ENCODE results near the gene ZNF605. TPM values are rescaled to one million over a fixed set of nuclear protein-coding genes. Genes with fewer than 3 reads are reported as not detected.

ZNF605 gene
- total RNA-seq, 4 donors from 2014 or later = 3.2 to 10.1 (median 5.1) TPM

- peak overlapping the region in 3 of 4 donors; percentile 56 to 78 (median 61) for H3K4me3 ChIP-seq
These were observed 48.9 kb downstream of the ZNF605 start for GRCh38 chr12:132907216-132907615.

GRCh38 chr12:132904718-132905328 lies 51.3 kb downstream of the ZNF605 start:
- TF ChIP-seq CTCF (IDR thresholded peaks at IDR 0.05) (peak; percentile 30 to 79 (median 72)), POLR2A (IDR thresholded peaks at IDR 0.05) (no peak)
- intact Hi-C loops (cut with DNase I) = no loop called here
- DNase-seq = no peak

More at GRCh38 chr12:132907216-132907615, 48.9 kb downstream of the ZNF605 start:
- Histone ChIP-seq H3K36me3 (no peaks in the 10 kb centered on the region), H3K9me3 (peaks cover 0 to 57% (median 34%) of the 10 kb centered on the region in 3 donors), H3K4me1 (peaks cover 0 to 22% (median 6%) of the 10 kb centered on the region in 3 donors), H3K27ac (no peak overlapping the region), H3K27me3 (peaks cover 0 to 25% (median 0%) of the 10 kb centered on the region in 4 donors)
- DNase-seq = no peak
- intact Hi-C loops (cut with DNase I) = no loop called here
- TF ChIP-seq CTCF (IDR thresholded peaks at IDR 0.05) (no peak), POLR2A (IDR thresholded peaks at IDR 0.05) (no peak)
- 32 to 34% methylated on average over 16 of the region's 16 CpGs for WGBS, 2 donors

GRCh38 chr12:132899033-132899432 lies 57.1 kb downstream of the ZNF605 start:
- no peak for DNase-seq
- 77 to 83% methylated on average over 5 of the region's 5 CpGs for WGBS, 2 donors
- no peaks in the 10 kb centered on the region for H3K27me3 ChIP-seq
- peaks cover 0 to 38% (median 7%) of the 10 kb centered on the region in 3 donors for H3K9me3 ChIP-seq
- TF ChIP-seq CTCF (IDR thresholded peaks at IDR 0.05) = no peak
- TF ChIP-seq POLR2A (IDR thresholded peaks at IDR 0.05) = no peak
- intact Hi-C loops (cut with DNase I) = no loop called here
- no peaks in the 10 kb centered on the region for H3K4me1 ChIP-seq
- H3K36me3 ChIP-seq = no peaks in the 10 kb centered on the region
- no peak overlapping the region for H3K27ac ChIP-seq
- H3K4me3 ChIP-seq = no peak overlapping the region

More at GRCh38 chr12:132904718-132905328, 51.3 kb downstream of the ZNF605 start:
- WGBS, 2 donors = 22 to 37% methylated on average over 9 to 19 of the region's 30 CpGs
- H3K4me1 ChIP-seq = peaks cover 0 to 22% (median 6%) of the 10 kb centered on the region in 3 donors
- H3K27me3 ChIP-seq = peaks cover 0 to 25% (median 0%) of the 10 kb centered on the region in 4 donors
- peaks cover 0 to 44% (median 20%) of the 10 kb centered on the region in 3 donors for H3K9me3 ChIP-seq
- H3K36me3 ChIP-seq = no peaks in the 10 kb centered on the region
- H3K27ac ChIP-seq = no peak overlapping the region
- peak overlapping the region in 3 of 4 donors; percentile 9 to 46 (median 16) for H3K4me3 ChIP-seq

GRCh38 chr12:132888852-132889251 lies 67.3 kb downstream of the ZNF605 start:
- TF ChIP-seq POLR2A (IDR thresholded peaks at IDR 0.05) = no peak
- TF ChIP-seq CTCF (IDR thresholded peaks at IDR 0.05) = no peak
- WGBS, 2 donors = 70 to 86% methylated on average over 4 to 6 of the region's 6 CpGs

More at GRCh38 chr12:132888852-132889251, 67.3 kb downstream of the ZNF605 start:
- H3K36me3 ChIP-seq = peaks cover 0 to 19% (median 0%) of the 10 kb centered on the region in 3 donors
- intact Hi-C loops (cut with DNase I) = no loop called here
- H3K4me3 ChIP-seq = no peak overlapping the region
- no peaks in the 10 kb centered on the region for H3K9me3 ChIP-seq
- H3K27ac ChIP-seq = peak overlapping the region in 1 of 4 donors; percentile 99
- H3K27me3 ChIP-seq = no peaks in the 10 kb centered on the region
- no peak for DNase-seq
- H3K4me1 ChIP-seq = peaks cover 0 to 24% (median 5%) of the 10 kb centered on the region in 3 donors

All from esophagus squamous epithelium (tissue), 5 donors.